A549 (cell line): ENCODE measurements around the gene GPR26.

ENCODE experiments used
- JUNB ChIP-seq: fragments of >200 bp; sonication (Bioruptor Twin); formaldehyde crosslinking; IDR thresholded peaks from 2 replicates; pipeline ENCODE4 v1.6.1; 2016
- PHF8 ChIP-seq: fragments of 200-600 bp; sonication (generic); IDR thresholded peaks from 2 replicates; pipeline ENCODE4 v1.6.1; 2016; ENCODE audit warnings: low read depth, mild to moderate bottlenecking, antibody characterized with exemption, moderate library complexity, borderline replicate concordance
- POLR2AphosphoS2 ChIP-seq: conservative IDR thresholded peaks from 2 replicates; pipeline ENCODE4 v1.6.1; 2012; ENCODE audit warnings: low read length, improper control_type of control experiment, inconsistent platforms
- RCOR1 ChIP-seq: fragments of 150-350 bp; IDR thresholded peaks from 2 replicates; pipeline ENCODE4 v1.6.1; 2014; ENCODE audit warnings: antibody characterized with exemption, low read length, low read depth
- TF ChIP-seq, protein P1 (sequence below): fragments of >200 bp; sonication (Bioruptor Twin); formaldehyde crosslinking; IDR thresholded peaks from 3 replicates; pipeline ENCODE4 v1.5.1; 2016
- TF ChIP-seq, protein P2 (sequence below): IDR thresholded peaks from 2 replicates; pipeline ENCODE4 v1.6.1; 2012
- TF ChIP-seq, protein P3 (sequence below): fragments of 200-600 bp; sonication (generic); IDR thresholded peaks from 2 replicates; pipeline ENCODE4 v1.6.1; 2016; ENCODE audit warnings: antibody characterized with exemption, mild to moderate bottlenecking, moderate library complexity

DNA sequence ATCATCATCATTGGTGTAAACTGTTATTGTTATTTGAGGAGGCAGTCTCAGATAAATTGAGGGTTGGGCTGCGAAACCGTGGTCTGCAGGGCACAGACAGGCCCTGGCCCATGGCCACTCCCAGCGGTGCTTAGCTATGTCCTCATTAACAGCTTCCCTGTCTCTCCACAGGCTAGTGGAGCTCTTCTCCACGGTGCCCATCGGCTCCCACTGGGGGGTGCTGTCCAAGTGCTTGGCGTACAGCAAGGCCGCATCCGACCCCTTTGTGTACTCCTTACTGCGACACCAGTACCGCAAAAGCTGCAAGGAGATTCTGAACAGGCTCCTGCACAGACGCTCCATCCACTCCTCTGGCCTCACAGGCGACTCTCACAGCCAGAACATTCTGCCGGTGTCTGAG, 21.6 kb downstream of the GPR26 start:
- TF ChIP-seq, protein P1, sequence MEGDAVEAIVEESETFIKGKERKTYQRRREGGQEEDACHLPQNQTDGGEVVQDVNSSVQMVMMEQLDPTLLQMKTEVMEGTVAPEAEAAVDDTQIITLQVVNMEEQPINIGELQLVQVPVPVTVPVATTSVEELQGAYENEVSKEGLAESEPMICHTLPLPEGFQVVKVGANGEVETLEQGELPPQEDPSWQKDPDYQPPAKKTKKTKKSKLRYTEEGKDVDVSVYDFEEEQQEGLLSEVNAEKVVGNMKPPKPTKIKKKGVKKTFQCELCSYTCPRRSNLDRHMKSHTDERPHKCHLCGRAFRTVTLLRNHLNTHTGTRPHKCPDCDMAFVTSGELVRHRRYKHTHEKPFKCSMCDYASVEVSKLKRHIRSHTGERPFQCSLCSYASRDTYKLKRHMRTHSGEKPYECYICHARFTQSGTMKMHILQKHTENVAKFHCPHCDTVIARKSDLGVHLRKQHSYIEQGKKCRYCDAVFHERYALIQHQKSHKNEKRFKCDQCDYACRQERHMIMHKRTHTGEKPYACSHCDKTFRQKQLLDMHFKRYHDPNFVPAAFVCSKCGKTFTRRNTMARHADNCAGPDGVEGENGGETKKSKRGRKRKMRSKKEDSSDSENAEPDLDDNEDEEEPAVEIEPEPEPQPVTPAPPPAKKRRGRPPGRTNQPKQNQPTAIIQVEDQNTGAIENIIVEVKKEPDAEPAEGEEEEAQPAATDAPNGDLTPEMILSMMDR, result no peak
- TF ChIP-seq PHF8 (no peak), RCOR1 (no peak), JUNB (no peak), POLR2AphosphoS2 (no peak)
- TF ChIP-seq, protein P2, sequence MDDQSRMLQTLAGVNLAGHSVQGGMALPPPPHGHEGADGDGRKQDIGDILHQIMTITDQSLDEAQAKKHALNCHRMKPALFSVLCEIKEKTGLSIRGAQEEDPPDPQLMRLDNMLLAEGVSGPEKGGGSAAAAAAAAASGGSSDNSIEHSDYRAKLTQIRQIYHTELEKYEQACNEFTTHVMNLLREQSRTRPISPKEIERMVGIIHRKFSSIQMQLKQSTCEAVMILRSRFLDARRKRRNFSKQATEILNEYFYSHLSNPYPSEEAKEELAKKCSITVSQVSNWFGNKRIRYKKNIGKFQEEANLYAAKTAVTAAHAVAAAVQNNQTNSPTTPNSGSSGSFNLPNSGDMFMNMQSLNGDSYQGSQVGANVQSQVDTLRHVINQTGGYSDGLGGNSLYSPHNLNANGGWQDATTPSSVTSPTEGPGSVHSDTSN, result no peak
- TF ChIP-seq, protein P3, sequence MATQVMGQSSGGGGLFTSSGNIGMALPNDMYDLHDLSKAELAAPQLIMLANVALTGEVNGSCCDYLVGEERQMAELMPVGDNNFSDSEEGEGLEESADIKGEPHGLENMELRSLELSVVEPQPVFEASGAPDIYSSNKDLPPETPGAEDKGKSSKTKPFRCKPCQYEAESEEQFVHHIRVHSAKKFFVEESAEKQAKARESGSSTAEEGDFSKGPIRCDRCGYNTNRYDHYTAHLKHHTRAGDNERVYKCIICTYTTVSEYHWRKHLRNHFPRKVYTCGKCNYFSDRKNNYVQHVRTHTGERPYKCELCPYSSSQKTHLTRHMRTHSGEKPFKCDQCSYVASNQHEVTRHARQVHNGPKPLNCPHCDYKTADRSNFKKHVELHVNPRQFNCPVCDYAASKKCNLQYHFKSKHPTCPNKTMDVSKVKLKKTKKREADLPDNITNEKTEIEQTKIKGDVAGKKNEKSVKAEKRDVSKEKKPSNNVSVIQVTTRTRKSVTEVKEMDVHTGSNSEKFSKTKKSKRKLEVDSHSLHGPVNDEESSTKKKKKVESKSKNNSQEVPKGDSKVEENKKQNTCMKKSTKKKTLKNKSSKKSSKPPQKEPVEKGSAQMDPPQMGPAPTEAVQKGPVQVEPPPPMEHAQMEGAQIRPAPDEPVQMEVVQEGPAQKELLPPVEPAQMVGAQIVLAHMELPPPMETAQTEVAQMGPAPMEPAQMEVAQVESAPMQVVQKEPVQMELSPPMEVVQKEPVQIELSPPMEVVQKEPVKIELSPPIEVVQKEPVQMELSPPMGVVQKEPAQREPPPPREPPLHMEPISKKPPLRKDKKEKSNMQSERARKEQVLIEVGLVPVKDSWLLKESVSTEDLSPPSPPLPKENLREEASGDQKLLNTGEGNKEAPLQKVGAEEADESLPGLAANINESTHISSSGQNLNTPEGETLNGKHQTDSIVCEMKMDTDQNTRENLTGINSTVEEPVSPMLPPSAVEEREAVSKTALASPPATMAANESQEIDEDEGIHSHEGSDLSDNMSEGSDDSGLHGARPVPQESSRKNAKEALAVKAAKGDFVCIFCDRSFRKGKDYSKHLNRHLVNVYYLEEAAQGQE, result no peak
